PC-9 (cell line): ENCODE results near the gene MYH3. TPM values are rescaled to one million over a fixed set of nuclear protein-coding genes. Genes with fewer than 3 reads are reported as not detected.

ENCODE experiments used
- BruUV-seq: library from RNA; stranded (reverse); fragments of 400-500 nt; replicated peaks from 2 replicates; lab custom pipeline; 2021; lab: Mats Ljungman, UMichigan
- CTCF ChIA-PET: fragments of 300-600 bp; sonication (Branson Sonifier 250); formaldehyde crosslinking; loops from one replicate; lab custom pipeline; 2022; ENCODE audit warnings: antibody characterized with exemption; lab: Charles Lee
- POLR2A ChIA-PET: fragments of 300-600 bp; sonication (Branson Sonifier 250); formaldehyde crosslinking; loops from one replicate; lab custom pipeline; 2022; ENCODE audit warnings: antibody characterized with exemption; ENCODE audit not compliant: unreplicated experiment; lab: Charles Lee
- DNase-seq, 2 experiments: peaks; one replicate each; pipeline versions ENCODE4 v3.0.0 to v3.0.0-alpha.2; 2015 to 2022; ENCODE audit warnings: mixed read lengths in 1 of 2
- H2AFZ ChIP-seq: fragments of 200-600 bp; sonication (generic); 2 replicates; pipeline ENCODE4 v1.8.1; 2017; ENCODE audit warnings: antibody characterized with exemption
- H3F3A ChIP-seq: fragments of 200-600 bp; sonication (generic); 2 replicates; pipeline ENCODE4 v1.8.1; 2017; ENCODE audit warnings: antibody characterized with exemption, mild to moderate bottlenecking, low read depth; ENCODE audit not compliant: insufficient read depth
- H3K27ac ChIP-seq: fragments of 200-600 bp; sonication (generic); 2 replicates; pipeline ENCODE4 v1.6.1; 2016; ENCODE audit warnings: mixed run types
- H3K27me3 ChIP-seq: fragments of 200-600 bp; sonication (generic); 2 replicates; pipeline ENCODE4 v1.6.1; 2016; ENCODE audit warnings: low read depth, mixed run types; ENCODE audit not compliant: insufficient read depth
- H3K36me3 ChIP-seq: fragments of 200-600 bp; sonication (generic); 2 replicates; pipeline ENCODE4 v1.6.1; 2016; ENCODE audit warnings: low read depth, mixed run types
- H3K4me1 ChIP-seq: fragments of 200-600 bp; sonication (generic); replicated peaks from 2 replicates; pipeline ENCODE4 v1.6.1; 2016; ENCODE audit warnings: mixed run types; ENCODE audit not compliant: insufficient read depth
- H3K4me2 ChIP-seq: fragments of 200-600 bp; sonication (generic); 2 replicates; pipeline ENCODE4 v1.6.1; 2017; ENCODE audit warnings: mixed run types
- H3K4me3 ChIP-seq: fragments of 200-600 bp; sonication (generic); 2 replicates; pipeline ENCODE4 v1.6.1; 2016; ENCODE audit warnings: mixed run types
- H3K79me2 ChIP-seq: fragments of 200-600 bp; sonication (generic); 2 replicates; pipeline ENCODE4 v1.6.1; 2017; ENCODE audit warnings: low read depth, mixed run types
- H3K9me2 ChIP-seq: fragments of 200-600 bp; sonication (generic); 2 replicates; pipeline ENCODE4 v1.8.1; 2017; ENCODE audit warnings: mild to moderate bottlenecking; ENCODE audit not compliant: insufficient read depth
- H3K9me3 ChIP-seq: fragments of 200-600 bp; sonication (generic); 2 replicates; pipeline ENCODE4 v1.8.1; 2016; ENCODE audit warnings: low read depth; ENCODE audit not compliant: insufficient read depth
- H4K20me1 ChIP-seq: fragments of 200-600 bp; sonication (generic); 2 replicates; pipeline ENCODE4 v1.8.1; 2017; ENCODE audit not compliant: insufficient read depth
- EZH2 ChIP-seq: fragments of 200-600 bp; sonication (generic); IDR thresholded peaks from 2 replicates; pipeline ENCODE4 v1.8.0; 2017; ENCODE audit warnings: antibody characterized with exemption, low read depth
- intact Hi-C: fragments of 100-400 bp; cut with micrococcal nuclease; formaldehyde crosslinking; loops from one replicate; pipeline ENCODE4 v1.10.0; 2022; ENCODE audit not compliant: unreplicated experiment
- total RNA-seq: library from RNA; stranded (reverse); gene quantifications from 2 replicates; pipeline ENCODE4 v1.2.3, GENCODE V29; 2021
- TF ChIP-seq, protein P1 (sequence below): fragments of 200-600 bp; sonication (generic); conservative IDR thresholded peaks from 2 replicates; pipeline ENCODE4 v1.6.1; 2017; ENCODE audit warnings: mixed run types, antibody characterized with exemption, mild to moderate bottlenecking, moderate library complexity

MYH3 gene
- total RNA-seq, 1 experiment from 2014 or later: 0.07 TPM

DNA sequence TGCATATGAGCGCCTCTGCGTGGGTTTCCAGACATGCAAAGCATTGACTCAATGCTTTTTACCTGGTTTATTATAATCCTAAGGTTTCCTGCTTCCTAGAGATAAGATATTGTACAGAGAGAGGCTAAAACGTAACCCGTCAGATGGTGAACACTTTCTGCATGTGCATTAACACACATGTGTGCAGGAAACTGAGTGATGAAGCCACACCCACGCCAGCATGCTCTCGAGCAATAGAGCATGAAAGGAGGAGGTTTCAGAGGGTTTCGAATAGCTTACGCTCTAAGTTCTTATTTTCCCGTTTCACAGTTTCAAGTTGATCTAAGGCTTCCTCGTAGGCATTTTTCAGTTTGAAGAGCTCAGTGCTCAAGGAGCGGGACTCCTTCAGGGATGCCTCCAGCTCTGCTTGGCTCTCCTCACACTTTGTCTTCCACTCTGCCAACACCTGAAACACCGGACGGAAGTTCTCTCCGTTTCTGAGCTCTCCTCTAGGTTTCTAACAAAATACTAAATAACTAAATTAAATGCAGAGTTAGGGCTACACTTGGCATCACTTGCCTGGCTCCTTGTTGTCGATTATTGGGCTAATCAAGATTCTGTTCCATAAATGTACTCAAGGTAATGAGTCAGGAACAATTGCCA, 23.2 kb downstream of the MYH3 start:
- Histone ChIP-seq H4K20me1 (no peaks in the 10 kb centered on the region), H3K9me2 (no peaks in the 10 kb centered on the region), H3K4me1 (no peaks in the 10 kb centered on the region), H3K27ac (no peak overlapping the region), H3K79me2 (no peaks in the 10 kb centered on the region), H3K9me3 (no peaks in the 10 kb centered on the region), H3K4me2 (no peak overlapping the region), H3F3A (no peaks in the 10 kb centered on the region), H3K27me3 (peaks cover 46% of the 10 kb centered on the region), H2AFZ (no peak overlapping the region), H3K36me3 (no peaks in the 10 kb centered on the region), H3K4me3 (no peak overlapping the region)
- intact Hi-C loops: loop anchor here (5.0 kb wide), 1 partner anchor 213 kb away; no protein-coding TSS in a partner anchor
- CTCF ChIA-PET: no interaction called here
- DNase-seq: no peak
- POLR2A ChIA-PET: no interaction called here
- BruUV-seq: no TSS peak
- TF ChIP-seq, protein P1, sequence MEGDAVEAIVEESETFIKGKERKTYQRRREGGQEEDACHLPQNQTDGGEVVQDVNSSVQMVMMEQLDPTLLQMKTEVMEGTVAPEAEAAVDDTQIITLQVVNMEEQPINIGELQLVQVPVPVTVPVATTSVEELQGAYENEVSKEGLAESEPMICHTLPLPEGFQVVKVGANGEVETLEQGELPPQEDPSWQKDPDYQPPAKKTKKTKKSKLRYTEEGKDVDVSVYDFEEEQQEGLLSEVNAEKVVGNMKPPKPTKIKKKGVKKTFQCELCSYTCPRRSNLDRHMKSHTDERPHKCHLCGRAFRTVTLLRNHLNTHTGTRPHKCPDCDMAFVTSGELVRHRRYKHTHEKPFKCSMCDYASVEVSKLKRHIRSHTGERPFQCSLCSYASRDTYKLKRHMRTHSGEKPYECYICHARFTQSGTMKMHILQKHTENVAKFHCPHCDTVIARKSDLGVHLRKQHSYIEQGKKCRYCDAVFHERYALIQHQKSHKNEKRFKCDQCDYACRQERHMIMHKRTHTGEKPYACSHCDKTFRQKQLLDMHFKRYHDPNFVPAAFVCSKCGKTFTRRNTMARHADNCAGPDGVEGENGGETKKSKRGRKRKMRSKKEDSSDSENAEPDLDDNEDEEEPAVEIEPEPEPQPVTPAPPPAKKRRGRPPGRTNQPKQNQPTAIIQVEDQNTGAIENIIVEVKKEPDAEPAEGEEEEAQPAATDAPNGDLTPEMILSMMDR: no peak
- no peak for TF ChIP-seq EZH2

DNA sequence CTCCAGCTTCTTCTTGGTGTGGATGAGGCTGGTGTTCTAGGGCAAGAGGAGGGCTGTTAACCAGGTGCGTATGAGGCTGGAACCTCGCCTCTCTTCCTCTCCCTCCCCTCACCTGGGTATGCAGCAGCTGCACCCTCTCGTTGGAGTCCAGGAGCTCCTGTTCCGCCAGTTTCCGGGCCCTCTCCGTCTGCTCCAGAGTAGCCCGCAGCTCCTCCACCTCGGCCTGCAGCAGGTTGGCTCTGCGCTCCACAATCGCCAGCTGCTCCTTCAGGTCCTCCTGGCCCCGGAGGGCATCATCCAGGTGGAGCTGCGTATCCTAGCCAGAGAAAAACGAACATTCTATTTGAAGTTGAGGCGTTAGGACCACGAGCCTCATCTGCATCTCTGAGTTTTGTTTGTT, 25.4 kb downstream of the MYH3 start:
- no peaks in the 10 kb centered on the region for H3K9me3 ChIP-seq
- H3K27ac ChIP-seq: no peak overlapping the region
- no peak overlapping the region for H3K4me3 ChIP-seq
- TF ChIP-seq, protein P1: no peak
- TF ChIP-seq EZH2: no peak
- peaks cover 33% of the 10 kb centered on the region for H3K27me3 ChIP-seq
- intact Hi-C loops: loop anchor here (5.0 kb wide), 1 partner anchor 216 kb away; no protein-coding TSS in a partner anchor
- H3K9me2 ChIP-seq: no peaks in the 10 kb centered on the region
- CTCF ChIA-PET: no interaction called here
- BruUV-seq: no TSS peak
- H3K36me3 ChIP-seq: no peaks in the 10 kb centered on the region
- H3F3A ChIP-seq: no peaks in the 10 kb centered on the region
- H3K4me1 ChIP-seq: no peaks in the 10 kb centered on the region
- H3K4me2 ChIP-seq: no peak overlapping the region
- no peak overlapping the region for H2AFZ ChIP-seq
- POLR2A ChIA-PET: no interaction called here
- H4K20me1 ChIP-seq: no peaks in the 10 kb centered on the region
- no peaks in the 10 kb centered on the region for H3K79me2 ChIP-seq
- DNase-seq: no peak

DNA sequence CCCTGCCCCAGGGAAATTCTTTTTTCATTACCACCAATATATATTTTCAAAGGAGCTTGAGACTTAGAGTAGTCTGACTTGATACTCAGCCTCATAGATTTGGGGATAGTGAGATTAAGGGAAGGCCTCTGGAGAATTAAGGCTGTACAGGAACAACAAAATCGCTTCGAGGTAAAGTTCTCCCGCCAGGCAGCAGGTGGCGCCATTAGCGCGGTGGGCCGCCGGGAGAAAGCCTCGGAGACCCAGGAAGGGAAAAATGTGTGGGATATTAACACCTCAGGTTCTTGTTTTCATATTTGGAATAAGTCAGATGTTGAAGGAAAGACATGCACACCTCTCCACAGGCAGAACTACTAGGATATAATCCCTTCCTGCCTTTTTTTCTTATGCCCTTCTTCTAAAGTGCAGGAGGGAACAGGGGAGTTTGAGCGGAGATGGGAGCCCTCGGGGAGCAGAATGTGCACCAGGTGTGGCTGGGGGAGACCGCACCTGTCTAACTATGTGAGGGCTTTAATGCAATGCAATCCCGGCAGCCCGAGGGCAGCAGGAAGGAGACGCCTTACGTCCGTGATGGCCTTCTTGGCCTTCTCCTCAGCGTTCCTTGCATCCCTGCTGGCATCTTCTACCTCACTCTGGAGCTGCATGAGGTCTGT, 25.9 kb downstream of the MYH3 start:
- H3K4me1 ChIP-seq: no peaks in the 10 kb centered on the region
- no TSS peak for BruUV-seq
- no peak overlapping the region for H3K4me3 ChIP-seq
- H3K9me3 ChIP-seq: no peaks in the 10 kb centered on the region
- peak in 1 of 2 experiments; percentile 49 for DNase-seq
- CTCF ChIA-PET: no interaction called here
- intact Hi-C loops: loop anchor here (5.0 kb wide), 1 partner anchor 216 kb away; no protein-coding TSS in a partner anchor
- H3K27ac ChIP-seq: no peak overlapping the region
- H3K36me3 ChIP-seq: no peaks in the 10 kb centered on the region
- TF ChIP-seq, protein P1: peak; percentile 71
- no peak for TF ChIP-seq EZH2
- H2AFZ ChIP-seq: no peak overlapping the region
- no peaks in the 10 kb centered on the region for H3K9me2 ChIP-seq
- peaks cover 35% of the 10 kb centered on the region for H3K27me3 ChIP-seq
- H3F3A ChIP-seq: no peaks in the 10 kb centered on the region
- POLR2A ChIA-PET: no interaction called here
- H4K20me1 ChIP-seq: no peaks in the 10 kb centered on the region
- no peaks in the 10 kb centered on the region for H3K79me2 ChIP-seq
- no peak overlapping the region for H3K4me2 ChIP-seq
